Activated T-cell treated with anti-CD3 and anti-CD28 coated beads for 24 hours (primary cell): ENCODE data around the gene DCLK1.
A peak's percentile ranks its signal among the peaks of the same experiment; 100 is the strongest.

Experiments
- DNase-seq: peaks from one replicate; pipeline ENCODE4 v3.0.0-alpha.2; 2020; ENCODE audit warnings: low read depth

DCLK1 gene

DNA sequence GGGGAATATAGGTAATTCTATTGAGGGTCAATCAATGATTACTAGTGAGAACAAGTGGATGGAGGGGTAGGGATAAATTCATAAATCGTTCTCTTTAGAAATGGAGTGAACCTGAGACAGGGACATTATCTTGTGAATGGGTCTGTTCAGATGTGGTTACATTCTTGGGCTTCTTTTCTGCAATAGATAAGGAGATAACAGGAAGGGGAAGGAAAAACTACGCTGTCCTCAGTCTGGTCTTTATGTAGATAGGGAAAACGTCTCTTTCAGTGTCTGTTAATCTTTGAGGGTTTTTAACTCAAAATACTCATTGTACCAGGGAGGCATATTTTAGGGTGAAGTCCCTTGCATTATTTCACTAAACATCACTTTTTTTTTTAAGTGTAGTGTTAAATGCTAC, 388.0 kb downstream of the DCLK1 start:
- DNase-seq = no peak

DNA sequence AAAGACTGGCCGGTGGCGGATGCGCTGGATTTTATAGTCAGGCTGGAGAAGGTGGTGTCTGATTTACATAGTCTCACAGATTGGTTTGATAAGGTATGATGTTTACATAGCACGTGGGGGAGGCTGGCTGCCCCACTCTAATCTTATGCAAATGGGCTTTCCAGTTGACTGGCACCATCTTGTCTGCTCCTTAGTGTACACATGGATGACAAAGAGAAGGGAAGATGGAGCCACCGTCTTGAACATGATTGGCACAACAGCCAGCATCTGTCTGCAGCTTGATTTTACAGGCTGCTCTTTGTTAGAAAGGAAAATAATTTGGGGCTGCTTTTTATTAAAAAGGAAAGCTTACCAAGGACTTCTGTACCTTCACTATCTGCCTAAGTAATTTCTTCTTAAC, 389.5 kb downstream of the DCLK1 start:
- no peak for DNase-seq

DNA sequence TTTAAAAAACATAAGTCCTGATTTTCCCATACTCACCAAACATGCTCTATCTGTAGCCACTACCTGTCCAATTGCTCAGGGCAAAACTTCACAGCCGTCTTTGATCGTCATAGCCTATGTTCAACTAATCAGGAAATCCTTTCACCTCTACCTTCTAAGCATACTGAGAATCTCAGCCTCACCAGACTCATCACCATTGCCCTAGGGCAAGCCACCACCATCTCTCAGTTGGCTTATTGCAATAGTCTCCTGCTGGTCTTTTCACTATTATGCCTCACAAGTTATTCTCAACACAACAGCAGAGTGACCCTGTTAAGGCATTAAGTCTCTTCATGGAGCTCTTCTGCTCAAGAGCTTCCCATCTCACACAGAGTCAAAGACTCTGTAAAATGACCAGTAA, 394.3 kb downstream of the DCLK1 start:
- DNase-seq = no peak

DNA sequence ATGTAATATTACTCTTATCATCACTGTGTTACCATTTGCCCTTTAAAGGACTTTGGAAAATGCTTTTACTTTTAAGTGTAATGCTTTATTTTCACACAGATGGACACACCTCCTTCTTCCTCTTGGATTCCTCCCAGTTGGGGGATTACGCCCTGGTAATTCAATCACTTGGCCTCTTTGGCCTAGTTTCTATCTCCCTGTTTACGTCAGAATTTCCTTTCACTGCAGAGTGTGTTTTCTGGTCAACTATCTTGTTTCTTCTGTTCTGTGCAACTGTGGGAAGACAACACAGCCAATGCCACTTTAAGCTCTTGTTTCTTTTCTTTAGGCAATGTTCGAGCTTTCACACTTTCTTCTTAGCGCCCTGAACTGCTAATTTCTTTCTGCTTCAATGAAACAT, 397.4 kb downstream of the DCLK1 start:
- DNase-seq = no peak

DNA sequence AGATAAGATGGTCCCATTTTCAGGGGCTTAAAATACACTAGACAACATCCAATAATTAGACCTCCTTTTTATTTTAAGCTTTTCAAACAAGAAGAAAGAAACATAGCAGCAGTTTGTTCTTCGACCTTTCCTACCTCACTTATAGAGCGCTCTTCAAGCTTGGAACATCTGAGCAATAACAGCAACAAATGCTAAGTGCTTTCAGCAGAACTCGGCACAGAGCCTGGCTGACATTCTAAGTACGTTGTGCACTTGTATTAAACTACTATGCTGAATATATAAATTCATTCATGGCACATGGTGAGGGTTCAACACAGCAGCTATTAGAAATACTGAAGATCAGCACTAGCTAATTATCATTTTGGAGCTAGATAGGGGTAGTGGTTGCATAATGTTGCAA, 398.6 kb downstream of the DCLK1 start:
- no peak for DNase-seq

DNA sequence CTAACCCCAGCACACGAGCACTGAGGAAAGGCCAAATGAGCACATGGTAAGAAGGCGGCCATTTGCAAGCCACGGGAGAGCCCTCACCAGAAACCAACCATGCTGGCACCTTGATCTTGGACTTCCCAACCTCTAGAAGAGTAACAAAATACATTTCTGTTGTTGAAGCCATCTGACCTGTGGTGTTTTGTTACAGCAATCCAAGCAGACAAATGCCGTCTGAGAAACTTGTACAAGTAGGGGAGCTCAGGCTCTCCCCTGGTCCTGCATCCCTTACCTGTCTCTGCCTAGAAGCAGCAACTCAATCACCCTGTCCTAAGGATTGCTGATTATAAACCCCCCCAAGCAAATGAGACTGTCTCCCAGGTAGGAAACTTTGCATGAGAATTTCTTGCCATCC, 399.7 kb downstream of the DCLK1 start:
- no peak for DNase-seq

DNA sequence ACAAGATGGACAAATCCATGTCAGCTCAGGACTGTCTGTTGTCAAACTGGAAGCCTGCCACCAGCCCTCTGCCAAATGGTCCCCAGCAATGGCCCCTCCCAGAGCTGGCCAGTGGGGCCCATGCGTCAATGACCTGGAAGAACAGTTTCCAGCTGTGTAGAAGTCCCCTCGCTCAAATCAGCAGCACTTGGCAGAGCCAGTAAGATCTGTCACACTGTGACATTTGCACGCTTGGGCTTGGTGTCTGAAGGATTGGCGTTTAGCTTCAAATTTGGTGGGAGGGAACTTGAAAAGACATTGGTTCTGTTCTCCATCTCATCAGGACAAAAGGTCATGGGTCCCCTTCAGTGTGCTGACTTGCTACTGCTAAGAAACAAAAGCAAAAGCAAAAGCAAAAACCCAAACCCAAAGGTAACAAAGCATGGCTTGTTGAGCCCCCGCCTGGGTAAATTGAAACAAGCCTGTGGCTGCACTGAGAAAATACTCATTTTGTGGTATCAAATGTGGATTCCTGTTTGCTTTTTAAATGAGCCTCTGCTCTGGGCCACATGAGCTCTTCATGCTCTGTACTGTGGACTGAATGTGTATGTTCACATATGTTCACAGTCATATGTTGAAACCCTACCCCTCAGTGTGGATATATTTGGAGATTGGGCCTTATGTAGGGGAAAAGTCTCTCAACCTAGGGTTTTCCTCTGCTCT, 401.1 kb downstream of the DCLK1 start:
- DNase-seq = no peak

DNA sequence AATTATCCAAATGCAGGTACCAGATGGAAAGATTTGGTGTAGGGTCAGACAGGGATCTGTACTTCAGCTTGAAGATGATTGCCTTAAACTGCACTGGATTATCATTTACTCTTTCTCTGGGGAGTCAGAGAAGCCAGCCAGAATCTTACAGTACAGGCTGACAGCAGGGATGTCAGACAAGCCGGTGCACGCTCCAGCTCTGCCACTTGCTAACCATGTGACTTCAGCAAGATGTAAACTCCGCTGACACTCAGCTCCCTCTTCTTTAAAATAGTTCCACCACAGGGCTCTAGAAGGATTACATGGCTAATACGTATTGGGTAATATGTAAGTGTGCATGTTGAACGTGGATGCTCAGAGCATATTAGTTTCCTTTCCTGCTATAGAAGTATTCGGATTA, 403.3 kb downstream of the DCLK1 start:
- DNase-seq = no peak

DNA sequence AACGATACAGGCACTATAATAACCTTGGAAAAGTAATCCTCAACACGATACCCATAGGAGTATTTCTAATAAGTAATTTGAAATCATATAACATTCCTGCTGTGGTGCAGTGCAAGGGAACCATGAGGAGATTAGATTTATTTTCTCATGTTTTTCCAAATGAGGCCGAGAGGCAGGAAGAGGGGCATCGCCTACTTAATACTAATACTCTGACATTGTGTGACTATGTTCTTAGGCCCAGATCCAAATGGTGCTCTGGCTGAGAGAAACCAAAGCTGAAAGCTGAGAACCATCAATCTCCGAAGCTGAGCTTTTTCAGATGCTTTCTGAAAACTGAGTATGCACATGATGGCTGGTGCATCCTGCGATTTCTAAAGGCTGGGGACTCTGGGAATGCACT, 406.7 kb downstream of the DCLK1 start:
- DNase-seq = no peak

DNA sequence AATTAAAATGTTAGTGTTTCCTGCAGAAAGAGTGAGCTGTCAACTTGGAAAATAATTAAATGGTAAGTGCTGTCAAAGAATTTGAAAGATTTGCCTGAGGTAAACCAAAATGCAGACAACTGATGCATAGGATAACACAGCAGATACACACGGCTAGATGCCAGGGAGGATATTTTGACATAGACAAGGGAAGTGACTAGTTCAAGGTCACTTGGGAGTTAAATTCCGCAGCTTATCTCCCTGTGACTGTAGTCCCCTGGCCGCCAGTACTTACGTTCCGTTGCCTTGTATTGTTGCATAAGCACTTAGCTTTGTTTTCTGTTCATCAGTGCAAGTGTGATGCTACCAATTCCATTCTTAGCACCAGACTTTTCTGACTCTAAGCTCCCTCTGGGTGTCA, 407.4 kb downstream of the DCLK1 start:
- DNase-seq = no peak

DNA sequence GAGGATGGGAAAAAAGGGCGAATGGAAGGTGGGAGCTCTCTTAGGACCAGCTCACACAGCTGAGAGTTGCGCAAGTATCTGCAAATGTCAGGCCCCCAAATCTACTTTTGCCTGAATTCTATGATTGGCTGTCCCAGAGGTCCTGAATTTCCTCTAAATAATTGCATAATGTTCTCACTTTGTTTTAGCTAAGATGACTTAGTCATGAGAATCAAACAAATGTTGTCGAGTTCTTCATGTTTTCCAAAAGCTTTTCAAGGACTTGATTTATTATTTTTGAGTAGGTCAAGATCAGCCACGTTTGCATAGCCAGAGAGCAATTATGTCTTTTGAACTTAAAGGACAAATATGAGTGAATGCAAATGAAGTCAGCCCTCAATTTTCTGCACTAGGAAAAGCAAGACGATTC, 408.1 kb downstream of the DCLK1 start:
- no peak for DNase-seq

DNA sequence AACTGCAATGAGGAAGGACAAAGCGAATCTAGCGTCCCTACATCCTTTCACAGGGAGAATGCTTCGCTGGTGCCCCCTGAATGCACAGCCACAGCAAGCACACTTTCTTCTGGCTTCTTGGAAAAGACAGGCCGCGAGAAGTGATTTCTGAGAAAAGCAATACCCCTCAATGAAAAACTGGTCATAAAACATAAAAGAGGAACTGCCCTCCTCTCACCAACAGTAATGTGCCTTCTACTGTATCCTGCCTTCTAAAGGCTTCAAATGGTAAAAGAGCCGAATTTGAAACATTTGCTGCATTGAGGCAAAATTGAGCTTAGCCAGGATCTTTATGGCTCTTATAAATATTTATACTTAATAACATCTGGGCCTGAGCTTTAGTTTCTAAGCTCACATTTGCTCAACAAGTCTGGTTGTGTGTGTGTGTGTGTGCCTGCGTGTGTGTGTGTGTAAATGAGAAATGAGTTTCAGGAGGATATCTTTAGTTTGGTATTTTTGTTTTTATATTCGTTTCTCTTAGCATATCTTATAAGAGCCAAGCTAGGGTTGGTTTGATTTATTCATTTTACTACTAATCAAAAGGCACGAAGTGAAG, 408.6 kb downstream of the DCLK1 start:
- DNase-seq = no peak

DNA sequence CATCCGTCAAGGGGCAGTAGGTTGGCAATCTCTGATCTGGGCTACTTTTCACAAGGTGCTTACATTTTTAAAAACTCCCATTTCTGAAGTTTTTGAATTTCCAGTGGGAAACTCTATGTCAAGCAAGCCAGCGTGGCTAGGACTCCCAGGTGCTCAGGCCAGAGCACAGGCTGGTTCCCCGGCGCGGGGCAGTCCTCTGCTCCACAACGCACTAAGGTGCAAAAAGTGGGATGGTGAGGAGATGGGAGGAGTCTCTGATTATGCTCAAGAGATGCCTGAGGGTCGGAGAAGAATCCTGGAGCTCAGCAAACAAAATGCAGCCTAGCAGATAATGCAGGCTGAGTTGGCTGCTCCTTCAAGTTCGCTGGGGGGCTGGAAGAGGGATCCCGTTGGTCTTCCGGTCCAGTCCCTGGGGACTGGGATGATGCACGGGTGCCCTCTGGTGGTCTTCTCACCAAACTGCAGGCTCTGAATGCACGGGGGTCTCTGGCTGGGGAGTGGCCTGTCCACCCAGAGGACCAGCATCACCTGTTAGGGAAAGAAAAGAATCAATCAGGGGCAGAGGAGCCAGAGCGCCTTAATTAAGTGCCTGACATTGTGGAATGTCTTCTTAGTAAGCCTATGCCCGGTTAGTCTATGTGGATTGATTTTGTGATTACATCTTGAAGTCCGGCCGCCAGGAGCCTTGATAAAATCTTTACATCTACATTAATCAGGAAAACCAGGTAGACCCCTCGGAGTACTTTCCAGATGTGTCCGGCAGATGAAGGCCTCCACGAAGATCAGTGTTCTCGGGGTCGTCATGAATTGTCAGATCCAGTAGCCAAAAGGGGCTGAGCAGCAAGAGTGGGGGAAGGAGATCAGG, 410.3 kb downstream of the DCLK1 start:
- DNase-seq = peak; percentile 26

DNA sequence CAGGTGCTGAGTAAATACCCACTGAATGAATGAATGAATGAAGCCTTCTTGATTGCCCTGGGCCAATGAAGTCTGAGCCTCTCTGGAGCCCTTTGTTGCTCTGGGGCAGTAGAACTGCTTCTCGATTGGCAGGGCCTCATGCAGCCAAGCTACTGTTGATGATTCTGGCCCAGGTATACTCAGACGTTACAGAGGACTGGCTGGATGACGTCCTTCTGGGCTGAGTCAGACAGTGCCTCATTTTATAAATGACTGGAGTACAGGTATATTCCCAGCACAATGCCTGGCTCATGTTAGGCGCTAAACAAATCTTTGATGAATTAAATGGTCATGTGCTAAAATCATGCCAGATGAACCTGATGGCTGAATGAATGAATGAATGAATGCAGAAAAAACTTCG, 410.9 kb downstream of the DCLK1 start:
- no peak for DNase-seq
